Lung (tissue), 12 donors: ENCODE data around the gene P2RY2. TPM values are rescaled to one million over a fixed set of nuclear protein-coding genes. Genes with fewer than 3 reads are reported as not detected.

Source experiments
- ATAC-seq: fragments of 200-7000 bp; cut with Tn5 transposase; one replicate; pipeline ENCODE4 v1.9.1; 2020; ENCODE audit warnings: moderate number of reproducible peaks; ENCODE audit not compliant: insufficient read depth, low FRiP score
- DNase-seq, 3 donors: peaks; one replicate each; pipeline ENCODE4 v3.0.0-alpha.2; 2013 to 2017
- H3K27ac ChIP-seq, 2 donors: one replicate each; pipeline ENCODE4 v1.5.1; 2013; ENCODE audit warnings: mild to moderate bottlenecking in 2 of 2, moderate library complexity in 2 of 2, control low read depth in 1 of 2, inconsistent platforms in 1 of 2, low read depth in 1 of 2, low read length in 1 of 2
- H3K27me3 ChIP-seq, 3 donors: one replicate each; pipeline ENCODE4 v1.5.1; 2013; ENCODE audit warnings: low read length in 2 of 3; ENCODE audit not compliant: control insufficient read depth in 3 of 3, insufficient read depth in 3 of 3
- H3K36me3 ChIP-seq, 4 donors: one replicate each; pipeline ENCODE4 v1.5.1; 2013; ENCODE audit warnings: low read length in 4 of 4, mild to moderate bottlenecking in 1 of 4, moderate library complexity in 1 of 4; ENCODE audit not compliant: control insufficient read depth in 4 of 4, insufficient read depth in 4 of 4
- H3K4me1 ChIP-seq, 5 donors: one replicate each; pipeline ENCODE4 v1.5.1; 2013; ENCODE audit warnings: low read length in 5 of 5, mild to moderate bottlenecking in 2 of 5, moderate library complexity in 1 of 5; ENCODE audit not compliant: control insufficient read depth in 5 of 5, insufficient read depth in 5 of 5
- H3K4me3 ChIP-seq: one replicate; pipeline ENCODE4 v1.5.1; 2013; ENCODE audit warnings: mild to moderate bottlenecking, control low read depth, moderate library complexity
- H3K9ac ChIP-seq, 2 donors: one replicate each; pipeline ENCODE4 v1.5.1; 2013; ENCODE audit warnings: low read length in 2 of 2, control low read depth in 1 of 2; ENCODE audit not compliant: insufficient read depth in 1 of 2
- H3K9me3 ChIP-seq, 4 donors: one replicate each; pipeline ENCODE4 v1.5.1; 2013; ENCODE audit warnings: low read length in 3 of 4, mild to moderate bottlenecking in 1 of 4, moderate library complexity in 1 of 4; ENCODE audit not compliant: control insufficient read depth in 4 of 4, insufficient read depth in 3 of 4
- WGBS, 2 donors: extraction: QIAGEN DNeasy Blood & Tissue Kit; methylation state at CpG; one replicate each; pipeline ENCODE4 v1.1.7; 2013; 5-methylcytosine and 5-hydroxymethylcytosine counted together
- polyA plus RNA-seq, 2 donors: library from polyadenylated mRNA; stranded (reverse); fragments of 200-250 nt; gene quantifications; one replicate each; pipeline ENCODE4 v1.2.1, GENCODE V29; 2013
- total RNA-seq, 2 donors: library from RNA; depleted of rRNA in 1 of 2; stranded (reverse); fragments of >200 nt in 1 of 2; gene quantifications; one replicate each; pipeline ENCODE4 v1.2.1, GENCODE V29; 2014 to 2021
- TF ChIP-seq, protein P1 (sequence below): IDR thresholded peaks from 2 replicates; pipeline ENCODE4 v1.5.1; 2012; ENCODE audit warnings: mild to moderate bottlenecking; ENCODE audit errors: control extremely low read depth, extremely low read depth
- donor health status: control.
- donor health status: control.
- donor health status: Bipolar disorder and iron deficiency.
- donor health status: healthy.
- donor health status: DM: yes; HTN: yes; CAD: no.

The P2RY2 gene
- total and polyA plus RNA-seq, 4 donors: 3.1 to 13.0 (median 6.5) TPM

DNA sequence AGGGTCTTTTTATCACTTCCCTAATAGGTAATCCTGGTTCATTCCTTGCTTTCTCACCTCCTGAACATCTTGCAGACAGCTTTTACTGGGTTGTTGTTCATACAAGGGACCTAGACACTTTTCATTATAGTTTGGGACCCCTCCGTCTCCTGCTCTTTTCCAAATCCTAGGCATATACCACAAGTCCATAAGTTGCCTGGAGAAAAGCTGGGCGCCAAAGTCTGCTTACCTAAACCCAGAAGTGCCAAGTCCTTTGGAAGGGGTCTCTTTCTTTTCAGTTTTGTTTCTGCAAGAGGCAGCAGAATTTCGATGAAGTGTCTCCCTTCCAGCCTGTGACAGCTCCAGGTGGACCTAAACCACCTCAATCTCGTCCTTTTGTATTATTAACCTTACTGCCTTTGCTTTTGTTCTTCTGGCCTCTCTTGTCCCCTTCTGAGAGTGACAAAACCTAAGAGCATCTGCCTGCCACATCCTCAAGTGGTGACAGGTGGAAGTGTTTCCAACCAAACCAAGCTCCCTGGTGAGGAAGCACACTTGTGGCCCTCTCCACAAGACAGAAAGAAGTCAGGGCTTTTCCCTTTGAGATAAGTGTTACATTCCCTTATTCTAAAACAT lies 34.6 kb downstream of the P2RY2 start:
- WGBS, 2 donors: 81 to 91% methylated on average over 4 of the region's 4 CpGs
- Histone ChIP-seq H3K4me1 (peaks cover 0 to 4% (median 3%) of the 10 kb centered on the region in 5 donors), H3K27me3 (no peaks in the 10 kb centered on the region), H3K9me3 (no peaks in the 10 kb centered on the region), H3K27ac (no peak overlapping the region), H3K36me3 (no peaks in the 10 kb centered on the region), H3K4me3 (no peak overlapping the region), H3K9ac (no peak overlapping the region)
- DNase-seq (no peak), ATAC-seq (no peak)
- TF ChIP-seq, protein P1, sequence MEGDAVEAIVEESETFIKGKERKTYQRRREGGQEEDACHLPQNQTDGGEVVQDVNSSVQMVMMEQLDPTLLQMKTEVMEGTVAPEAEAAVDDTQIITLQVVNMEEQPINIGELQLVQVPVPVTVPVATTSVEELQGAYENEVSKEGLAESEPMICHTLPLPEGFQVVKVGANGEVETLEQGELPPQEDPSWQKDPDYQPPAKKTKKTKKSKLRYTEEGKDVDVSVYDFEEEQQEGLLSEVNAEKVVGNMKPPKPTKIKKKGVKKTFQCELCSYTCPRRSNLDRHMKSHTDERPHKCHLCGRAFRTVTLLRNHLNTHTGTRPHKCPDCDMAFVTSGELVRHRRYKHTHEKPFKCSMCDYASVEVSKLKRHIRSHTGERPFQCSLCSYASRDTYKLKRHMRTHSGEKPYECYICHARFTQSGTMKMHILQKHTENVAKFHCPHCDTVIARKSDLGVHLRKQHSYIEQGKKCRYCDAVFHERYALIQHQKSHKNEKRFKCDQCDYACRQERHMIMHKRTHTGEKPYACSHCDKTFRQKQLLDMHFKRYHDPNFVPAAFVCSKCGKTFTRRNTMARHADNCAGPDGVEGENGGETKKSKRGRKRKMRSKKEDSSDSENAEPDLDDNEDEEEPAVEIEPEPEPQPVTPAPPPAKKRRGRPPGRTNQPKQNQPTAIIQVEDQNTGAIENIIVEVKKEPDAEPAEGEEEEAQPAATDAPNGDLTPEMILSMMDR: no peak

DNA sequence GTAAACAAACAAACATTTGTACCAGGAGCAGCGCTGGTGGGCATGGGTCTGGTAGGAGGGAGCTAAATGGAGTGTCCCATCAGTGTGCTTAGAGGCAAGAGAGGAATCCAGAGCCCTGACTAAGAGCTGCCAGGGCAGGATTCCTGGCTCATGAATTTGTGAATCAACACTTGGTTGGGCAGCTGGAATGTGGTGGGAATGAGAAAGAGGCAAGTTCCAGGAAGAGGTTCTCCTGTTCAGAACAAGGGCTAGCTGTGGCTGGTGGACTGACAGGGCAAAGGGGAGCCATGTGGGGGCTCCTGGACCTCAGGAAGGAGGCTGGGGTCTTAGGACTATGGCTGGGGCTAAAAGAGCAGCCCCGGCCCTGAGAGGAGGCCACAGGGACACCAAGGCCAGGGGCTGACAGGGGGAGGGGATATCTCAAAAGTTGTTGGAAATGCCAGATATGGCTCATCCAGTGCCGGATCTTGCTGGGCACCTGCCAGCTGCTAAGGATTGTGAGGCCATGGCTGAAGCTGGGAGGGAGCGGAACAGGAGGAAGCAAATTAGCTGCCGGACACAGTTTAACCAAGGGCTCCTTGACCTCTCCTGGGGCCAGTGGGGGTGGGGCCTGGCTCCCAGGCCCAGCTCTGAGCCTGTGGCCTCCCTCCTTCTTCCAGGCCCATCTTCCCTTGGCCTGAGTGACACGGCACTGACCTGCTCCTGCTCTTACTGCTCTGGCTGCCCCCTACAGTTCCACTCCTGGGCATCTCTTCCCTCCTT lies 39.4 kb downstream of the P2RY2 start:
- no peaks in the 10 kb centered on the region for H3K36me3 ChIP-seq
- no peak overlapping the region for H3K4me3 ChIP-seq
- H3K9me3 ChIP-seq: no peaks in the 10 kb centered on the region
- 61 to 76% methylated on average over 6 of the region's 6 CpGs for whole genome bisulfite sequencing, 2 donors
- TF ChIP-seq, protein P1: no peak
- no peak overlapping the region for H3K9ac ChIP-seq
- H3K27me3 ChIP-seq: peaks cover 0 to 2% (median 0%) of the 10 kb centered on the region in 3 donors
- DNase-seq (peak in 1 of 3 donors; percentile 56), ATAC-seq (peak; percentile 76)
- peak overlapping the region; percentile 4 to 83 for H3K27ac ChIP-seq
- H3K4me1 ChIP-seq: peaks cover 0 to 10% (median 5%) of the 10 kb centered on the region in 5 donors

DNA sequence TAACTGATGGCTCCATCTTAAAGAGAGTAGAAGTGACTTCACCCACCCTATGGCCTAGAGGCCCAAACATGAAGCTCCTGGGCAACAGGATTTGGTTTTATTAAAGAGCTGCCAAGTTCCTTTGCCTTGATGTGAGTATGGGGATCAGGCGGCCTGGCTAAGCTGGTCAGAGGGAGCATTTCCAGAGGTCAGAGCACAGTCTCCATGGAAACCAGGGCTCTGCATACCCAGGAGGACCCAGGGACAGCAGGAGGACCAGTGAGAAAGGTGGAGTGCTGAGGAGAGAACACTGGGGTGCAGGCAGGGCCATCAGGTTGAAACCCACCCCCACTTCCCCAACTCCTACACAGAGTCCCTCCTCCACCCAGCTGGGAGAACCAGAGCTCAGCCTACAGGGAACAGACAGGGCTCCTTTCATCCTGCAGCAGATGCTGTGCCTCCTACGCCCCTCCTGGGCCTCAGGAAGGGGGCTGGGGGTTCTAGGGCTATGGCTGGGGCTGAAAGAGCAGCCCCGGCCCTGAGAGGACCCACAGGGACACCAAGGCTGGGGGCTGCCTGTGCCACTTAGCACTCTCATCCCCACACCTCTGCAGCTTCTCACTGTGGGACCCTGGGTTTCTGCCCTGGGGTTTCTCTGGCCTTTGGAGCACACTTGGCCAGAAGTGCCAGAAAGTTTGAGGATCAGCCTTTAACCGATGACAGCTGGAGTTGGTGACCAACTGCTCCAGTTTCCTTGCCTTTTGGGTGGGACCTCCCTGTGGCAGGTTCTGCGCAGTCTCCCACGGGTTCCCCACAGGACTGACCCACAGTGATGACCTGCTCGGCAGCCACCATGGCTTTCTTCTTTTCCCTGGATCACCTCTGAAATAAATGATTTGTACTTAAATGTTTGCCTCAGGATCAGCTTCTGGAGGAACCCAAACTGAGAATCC lies 40.3 kb downstream of the P2RY2 start:
- no peak for DNase-seq
- Histone ChIP-seq H3K27me3 (peaks cover 0 to 2% (median 2%) of the 10 kb centered on the region in 3 donors), H3K4me3 (no peak overlapping the region), H3K27ac (peak overlapping the region in 1 of 2 donors; percentile 83), H3K9ac (no peak overlapping the region), H3K4me1 (peaks cover 0 to 8% (median 5%) of the 10 kb centered on the region in 5 donors), H3K9me3 (no peaks in the 10 kb centered on the region), H3K36me3 (no peaks in the 10 kb centered on the region)
- no peak for ATAC-seq
- TF ChIP-seq, protein P1: no peak
- 92 to 96% methylated on average over 7 of the region's 7 CpGs for WGBS, 2 donors
